H1 (cell line): ENCODE results near the gene SH3PXD2A. TPM values are rescaled to one million over a fixed set of nuclear protein-coding genes. Genes with fewer than 3 reads are reported as not detected.

Experiments
- CTCF ChIA-PET: fragments of 300-600 bp; sonication (Branson Sonifier 250); formaldehyde crosslinking; loops from one replicate; lab custom pipeline; 2021; ENCODE audit not compliant: partially characterized antibody; lab: Charles Lee
- POLR2A ChIA-PET: fragments of 300-600 bp; sonication (Branson Sonifier 250); formaldehyde crosslinking; loops from one replicate; lab custom pipeline; 2021; ENCODE audit warnings: inconsistent platforms; ENCODE audit not compliant: partially characterized antibody; lab: Charles Lee
- DNase-seq, 2 experiments: peaks; one replicate each; pipeline versions ENCODE4 v3.0.0 to v3.0.0-alpha.2; 2010 to 2022; ENCODE audit warnings: low spot score in 2 of 2, low read depth in 1 of 2, mixed read lengths in 1 of 2
- FAIRE-seq: peaks from 2 replicates; lab custom pipeline; 2011; peaks lifted over from hg19 to GRCh38; lab: Jason Lieb, UNC
- H2AFZ ChIP-seq: 2 replicates; pipeline ENCODE4 v1.8.1; 2012; ENCODE audit warnings: low read length, inconsistent platforms
- H2AK5ac ChIP-seq: 2 replicates; pipeline ENCODE4 v1.6.1; 2013; ENCODE audit warnings: low read depth, low read length
- H2BK120ac ChIP-seq: replicated peaks from 2 replicates; pipeline ENCODE3; 2013; ENCODE audit warnings: low read depth, low read length, inconsistent platforms
- H2BK12ac ChIP-seq: 2 replicates; pipeline ENCODE4 v1.6.1; 2013; ENCODE audit warnings: low read depth, low read length
- H2BK15ac ChIP-seq: 2 replicates; pipeline ENCODE4 v1.6.1; 2013; ENCODE audit warnings: low read length
- H2BK20ac ChIP-seq: 2 replicates; pipeline ENCODE4 v1.6.1; 2013; ENCODE audit warnings: low read length
- H2BK5ac ChIP-seq: 2 replicates; pipeline ENCODE4 v1.6.1; 2013; ENCODE audit warnings: low read depth, low read length
- H3K14ac ChIP-seq: 2 replicates; pipeline ENCODE4 v1.6.1; 2013; ENCODE audit warnings: inconsistent platforms; ENCODE audit not compliant: insufficient read length
- H3K18ac ChIP-seq: 2 replicates; pipeline ENCODE4 v1.6.1; 2013; ENCODE audit warnings: low read length; ENCODE audit errors: extremely low read depth
- H3K23ac ChIP-seq: 2 replicates; pipeline ENCODE4 v1.6.1; 2013; ENCODE audit warnings: inconsistent platforms; ENCODE audit not compliant: insufficient read length
- H3K23me2 ChIP-seq: 2 replicates; pipeline ENCODE4 v1.6.1; 2013; ENCODE audit warnings: low read depth, low read length
- H3K27ac ChIP-seq: 2 replicates; pipeline ENCODE4 v1.6.1; 2011; ENCODE audit warnings: low read depth, low read length, inconsistent platforms
- H3K27me3 ChIP-seq, 4 experiments: replicated peaks in 1 of 4; 1 replicate in 1 of 4; 2 replicates in 3 of 4; pipeline versions ENCODE4 v1.6.1 to v1.8.1; 2011 to 2013; ENCODE audit warnings: low read length in 3 of 4, mild to moderate bottlenecking in 3 of 4, inconsistent platforms in 2 of 4, mixed read lengths in 2 of 4, moderate library complexity in 1 of 4; ENCODE audit not compliant: control insufficient read depth in 3 of 4, insufficient read depth in 3 of 4; ENCODE audit errors: extremely low read depth in 1 of 4
- H3K36me3 ChIP-seq, 4 experiments: 2 replicates each; pipeline versions ENCODE4 v1.6.1 to v1.8.1; 2011 to 2013; ENCODE audit warnings: mild to moderate bottlenecking in 4 of 4, low read length in 3 of 4, moderate library complexity in 2 of 4, control low read depth in 1 of 4, inconsistent platforms in 1 of 4; ENCODE audit not compliant: insufficient read depth in 4 of 4, control insufficient read depth in 2 of 4
- H3K4ac ChIP-seq: replicated peaks from 2 replicates; pipeline ENCODE3; 2013; ENCODE audit warnings: low read length, low read depth, mixed read lengths, inconsistent platforms; ENCODE audit not compliant: insufficient read length
- H3K4me1 ChIP-seq, 4 experiments: replicated peaks in 1 of 4; 1 replicate in 1 of 4; 2 replicates in 3 of 4; pipeline versions ENCODE4 v1.6.1 to v1.8.1; 2011 to 2013; ENCODE audit warnings: low read length in 3 of 4, inconsistent platforms in 2 of 4, mixed read lengths in 1 of 4; ENCODE audit not compliant: insufficient read depth in 4 of 4, control insufficient read depth in 3 of 4
- H3K4me2 ChIP-seq, 2 experiments: 2 replicates each; pipeline versions ENCODE4 v1.6.1 to v1.8.1; 2011 to 2013; ENCODE audit warnings: low read depth in 2 of 2, low read length in 2 of 2, control low read depth in 1 of 2, inconsistent platforms in 1 of 2, mild to moderate bottlenecking in 1 of 2; ENCODE audit not compliant: insufficient read depth in 1 of 2
- H3K4me3 ChIP-seq, 4 experiments: fragments of 200-600, 300-600 bp in 1 of 4; sonication (generic), shearing (Covaris generic), sonication (Bioruptor Twin) in 1 of 4; 2 replicates each; pipeline versions ENCODE4 v1.5.1 to v1.8.1; 2011 to 2016; ENCODE audit warnings: low read length in 4 of 4, low read depth in 3 of 4, control low read depth in 2 of 4, inconsistent platforms in 2 of 4, mild to moderate bottlenecking in 2 of 4, mixed read lengths in 1 of 4, moderate library complexity in 1 of 4; ENCODE audit not compliant: insufficient read depth in 2 of 4; ENCODE audit errors: extremely low read depth in 1 of 4
- H3K56ac ChIP-seq: replicated peaks from 2 replicates; pipeline ENCODE3; 2013; ENCODE audit warnings: low read depth, mild to moderate bottlenecking, mixed read lengths, low read length, inconsistent platforms; ENCODE audit not compliant: insufficient read length
- H3K79me1 ChIP-seq: 2 replicates; pipeline ENCODE4 v1.6.1; 2013; ENCODE audit warnings: low read depth, low read length, control low read depth
- H3K79me2 ChIP-seq, 2 experiments: 2 replicates each; pipeline versions ENCODE4 v1.6.1 to v1.8.1; 2012 to 2013; ENCODE audit warnings: low read length in 2 of 2, mild to moderate bottlenecking in 2 of 2, inconsistent platforms in 1 of 2; ENCODE audit not compliant: insufficient read depth in 2 of 2, control insufficient read depth in 1 of 2
- H3K9ac ChIP-seq, 4 experiments: replicated peaks in 1 of 4; 1 replicate in 1 of 4; 2 replicates in 3 of 4; pipeline versions ENCODE4 v1.6.1 to v1.8.1; 2011 to 2013; ENCODE audit warnings: low read depth in 3 of 4, low read length in 3 of 4, control low read depth in 2 of 4, mild to moderate bottlenecking in 2 of 4, moderate library complexity in 2 of 4, inconsistent platforms in 1 of 4; ENCODE audit errors: extremely low read depth in 1 of 4
- H3K9me3 ChIP-seq, 2 experiments: 2 replicates each; pipeline versions ENCODE4 v1.6.1 to v1.8.1; 2012 to 2013; ENCODE audit warnings: mild to moderate bottlenecking in 2 of 2, moderate library complexity in 2 of 2, control low read depth in 1 of 2, inconsistent platforms in 1 of 2, low read depth in 1 of 2, low read length in 1 of 2, mixed read lengths in 1 of 2; ENCODE audit not compliant: insufficient read depth in 2 of 2
- H4K20me1 ChIP-seq, 2 experiments: replicated peaks in 1 of 2; 2 replicates each; pipeline versions ENCODE3 to v1.8.1; 2011 to 2013; ENCODE audit warnings: inconsistent platforms in 2 of 2, low read length in 2 of 2, mild to moderate bottlenecking in 1 of 2; ENCODE audit not compliant: insufficient read depth in 2 of 2, control insufficient read depth in 1 of 2
- H4K5ac ChIP-seq: 2 replicates; pipeline ENCODE4 v1.6.1; 2013; ENCODE audit warnings: low read length, low read depth, mixed read lengths, inconsistent platforms; ENCODE audit not compliant: insufficient read length
- H4K8ac ChIP-seq: 2 replicates; pipeline ENCODE4 v1.8.0; 2013; ENCODE audit warnings: mild to moderate bottlenecking, moderate library complexity, low read length, inconsistent platforms; ENCODE audit not compliant: insufficient read depth; ENCODE audit errors: extremely low read depth
- H4K91ac ChIP-seq: replicated peaks from 2 replicates; pipeline ENCODE3; 2013; ENCODE audit warnings: low read length, mixed read lengths, inconsistent platforms; ENCODE audit not compliant: insufficient read length
- BACH1 ChIP-seq: IDR thresholded peaks from 2 replicates; pipeline ENCODE4 v1.6.1; 2012; ENCODE audit warnings: low read length, improper control_type of control experiment
- CTBP2 ChIP-seq: IDR thresholded peaks from 2 replicates; pipeline ENCODE4 v1.7.0; 2011; ENCODE audit warnings: borderline replicate concordance, mild to moderate bottlenecking, moderate library complexity, mixed read lengths, low read length; ENCODE audit not compliant: insufficient read depth, insufficient read length
- EGR1 ChIP-seq: IDR thresholded peaks from 2 replicates; pipeline ENCODE4 v1.6.1; 2011; ENCODE audit warnings: low read depth, low read length, borderline replicate concordance
- GABPA ChIP-seq: IDR thresholded peaks from 2 replicates; pipeline ENCODE4 v1.6.1; 2011; ENCODE audit warnings: mild to moderate bottlenecking, low read length, moderate library complexity, borderline replicate concordance; ENCODE audit not compliant: insufficient read depth
- HDAC6 ChIP-seq: IDR thresholded peaks from one replicate; pipeline ENCODE4 v1.7.1; 2012; ENCODE audit warnings: low read depth, mild to moderate bottlenecking, inconsistent platforms, low read length, moderate library complexity
- KDM4A ChIP-seq: IDR thresholded peaks from one replicate; pipeline ENCODE4 v1.7.1; 2012; ENCODE audit warnings: low read depth, mild to moderate bottlenecking, moderate library complexity, low read length, inconsistent platforms; ENCODE audit not compliant: severe bottlenecking
- NRF1 ChIP-seq: IDR thresholded peaks from 2 replicates; pipeline ENCODE4 v1.6.1; 2011; ENCODE audit warnings: mild to moderate bottlenecking, low read depth, low read length, improper control_type of control experiment
- PHF8 ChIP-seq: fragments of 200-600 bp; sonication (generic); conservative IDR thresholded peaks from 2 replicates; pipeline ENCODE4 v1.7.1; 2012; ENCODE audit warnings: low read depth, mild to moderate bottlenecking, inconsistent platforms, low read length, moderate library complexity
- RXRA ChIP-seq: IDR thresholded peaks from 2 replicates; pipeline ENCODE4 v1.6.1; 2011; ENCODE audit warnings: low read depth, mild to moderate bottlenecking, low read length, moderate library complexity; ENCODE audit not compliant: insufficient read depth
- SIN3A ChIP-seq, 2 experiments: IDR thresholded peaks in 1 of 2; conservative IDR thresholded peaks in 1 of 2; 2 replicates each; pipeline ENCODE4 v1.6.1; 2011 to 2012; ENCODE audit warnings: low read length in 2 of 2, improper control_type of control experiment in 1 of 2, low read depth in 1 of 2, mild to moderate bottlenecking in 1 of 2
- SP4 ChIP-seq: IDR thresholded peaks from 2 replicates; pipeline ENCODE4 v1.6.1; 2012; ENCODE audit warnings: low read length, inconsistent platforms
- SRF ChIP-seq: IDR thresholded peaks from 2 replicates; pipeline ENCODE4 v1.6.1; 2011; ENCODE audit warnings: mild to moderate bottlenecking, low read depth, low read length, moderate library complexity
- TAF1 ChIP-seq: IDR thresholded peaks from 2 replicates; pipeline ENCODE4 v1.6.1; 2011; ENCODE audit warnings: mild to moderate bottlenecking, low read depth, low read length
- TAF7 ChIP-seq: optimal IDR thresholded peaks from 2 replicates; pipeline ENCODE3; 2011; ENCODE audit warnings: low read depth, mild to moderate bottlenecking, inconsistent platforms, low read length, moderate library complexity, borderline replicate concordance
- WGBS, 2 experiments: shearing (Covaris generic) in 1 of 2; methylation state at CpG; one replicate each; pipeline versions ENCODE4 v1.1.6 to v1.1.7; 2013 to 2015; ENCODE audit warnings: low lambda C conversion rate in 2 of 2, mixed read lengths in 2 of 2, inconsistent platforms in 1 of 2, low coverage in 1 of 2, missing lambda C conversion rate in 1 of 2; ENCODE audit not compliant: insufficient replicate concordance in 2 of 2, insufficient coverage in 1 of 2, insufficient read length in 1 of 2; ENCODE audit errors: extremely low coverage in 1 of 2, missing lambda C conversion rate in 1 of 2; 5-methylcytosine and 5-hydroxymethylcytosine counted together
- polyA plus RNA-seq, 7 experiments: library from polyadenylated mRNA; depleted of rRNA in 3 of 7; stranded (reverse) in 5 of 7; unstranded in 2 of 7; fragments of >200 nt in 5 of 7; fragments of 200-250 nt in 2 of 7; gene quantifications; 1 replicate in 5 of 7; 2 replicates in 1 of 7; 4 replicates in 1 of 7; pipeline versions ENCODE4 v1.2.1 to v1.2.3, GENCODE V29; 2011 to 2013; ENCODE audit warnings: missing spikeins in 2 of 7, mixed read lengths in 2 of 7
- total RNA-seq: library from RNA; stranded (reverse); fragmentation: NEBNext Ultra II Directional; extraction: Animal tissue kit (Norgen Biotek cat#: 25700); gene quantifications from 2 replicates; pipeline ENCODE4 v1.2.1, GENCODE V29; 2021

Gene SH3PXD2A
- total and polyA plus RNA-seq, 2 of the 8 experiments (the other 6 are each of a cell fraction or from before 2014, with no cell fraction given) = 5.4 to 16.3 TPM

GRCh38 chr10:103803941-103804340 lies 51.4 kb downstream of the SH3PXD2A start:
- ChIA-PET CTCF (interaction anchor here (0.6 to 1.5 kb wide), 9 partner anchors 8 to 91 kb away, joined by 3 to 5 read pairs (median 3); no protein-coding TSS in a partner anchor), POLR2A (interaction anchor here (0.9 kb wide), 1 partner anchor 15 kb away, joined by 5 read pairs; no protein-coding TSS in a partner anchor)
- Histone ChIP-seq H2BK15ac (no peak overlapping the region), H3K23ac (no peak overlapping the region), H3K36me3 (no peaks in the 10 kb centered on the region), H3K4me2 (0 out of 4 replicates have a peak overlapping the region, but pooled peaks of 1 of the 2 experiments have one; percentile 25), H2BK12ac (no peak overlapping the region), H3K18ac (no peak overlapping the region), H3K79me1 (no peaks in the 10 kb centered on the region), H4K20me1 (no peaks in the 10 kb centered on the region), H3K79me2 (no peaks in the 10 kb centered on the region; a peak in 1 of 4 replicates), H3K23me2 (no peaks in the 10 kb centered on the region), H4K8ac (no peak overlapping the region), H3K27ac (no peak overlapping the region), H3K56ac (no peak overlapping the region), H3K27me3 (no peaks in the 10 kb centered on the region), H2BK120ac (no peak overlapping the region), H2BK5ac (no peak overlapping the region), H3K4me1 (peaks cover 0 to 14% (median 7%) of the 10 kb centered on the region in 4 experiments; a peak in 4 of 7 replicates), H2AFZ (no peak overlapping the region), H2BK20ac (no peak overlapping the region), H4K5ac (no peak overlapping the region), H3K4me3 (no peak overlapping the region), H3K4ac (no peak overlapping the region), H3K9me3 (no peaks in the 10 kb centered on the region), H2AK5ac (no peak overlapping the region), H3K9ac (no peak overlapping the region), H4K91ac (no peak overlapping the region), H3K14ac (no peak overlapping the region)
- WGBS, 2 experiments = 40% methylated on average over 3 of the region's 3 CpGs; no CpG with 5 or more reads in 1 of the 2 experiments
- peak; percentile 45 for FAIRE-seq
- no peak for DNase-seq
- no peak for TF ChIP-seq SRF
- TF ChIP-seq SP4 = no peak
- TF ChIP-seq EGR1 = no peak
- no peak for TF ChIP-seq KDM4A
- TF ChIP-seq HDAC6 = no peak
- no peak for TF ChIP-seq CTBP2
- no peak for TF ChIP-seq RXRA
- no peak for TF ChIP-seq BACH1
- no peak for TF ChIP-seq GABPA
- no peak for TF ChIP-seq SIN3A (conservative IDR thresholded peaks at IDR 0.05 in 1 of 2, IDR thresholded peaks at IDR 0.05 in 1 of 2; ENCODE audit: low read depth in 1 of 2, low read length in 2 of 2)
- no peak for TF ChIP-seq NRF1
- TF ChIP-seq TAF7 = no peak
- no peak for TF ChIP-seq TAF1
- no peak for TF ChIP-seq PHF8
